Keratinocyte (primary cell): ENCODE data around the gene ZNF79. TPM values are rescaled to one million over a fixed set of nuclear protein-coding genes. Genes with fewer than 3 reads are reported as not detected.
A peak's percentile ranks its signal among the peaks of the same experiment; 100 is the strongest.

Source experiments
- DNase-seq: peaks from one replicate; pipeline ENCODE4 v3.0.0-alpha.2; 2011; ENCODE audit warnings: low read depth, missing footprints, low spot score
- FAIRE-seq: peaks from 2 replicates; lab custom pipeline; 2011; peaks lifted over from hg19 to GRCh38; lab: Jason Lieb, UNC
- H2AFZ ChIP-seq: 2 replicates; pipeline ENCODE4 v1.6.0; 2012; ENCODE audit warnings: low read length, control low read depth, inconsistent platforms; ENCODE audit not compliant: control insufficient read depth
- H3K27ac ChIP-seq: 2 replicates; pipeline ENCODE4 v1.5.1; 2011; ENCODE audit warnings: low read length; ENCODE audit not compliant: control insufficient read depth, insufficient read depth
- H3K27me3 ChIP-seq: 3 replicates; pipeline ENCODE4 v1.6.0; 2011; ENCODE audit warnings: low read length; ENCODE audit not compliant: control insufficient read depth, insufficient read depth; ENCODE audit errors: extremely low read depth
- H3K36me3 ChIP-seq, 2 experiments: 2 replicates in 1 of 2; 3 replicates in 1 of 2; pipeline ENCODE4 v1.5.1; 2011; ENCODE audit warnings: low read length in 2 of 2, mild to moderate bottlenecking in 1 of 2; ENCODE audit not compliant: control insufficient read depth in 2 of 2, insufficient read depth in 2 of 2; ENCODE audit errors: extremely low read depth in 1 of 2
- H3K4me1 ChIP-seq: 3 replicates; pipeline ENCODE4 v1.5.1; 2011; ENCODE audit warnings: low read length; ENCODE audit not compliant: control insufficient read depth, insufficient read depth; ENCODE audit errors: extremely low read depth
- H3K4me2 ChIP-seq: 3 replicates; pipeline ENCODE4 v1.6.0; 2011; ENCODE audit warnings: low read depth, low read length; ENCODE audit not compliant: control insufficient read depth, insufficient read depth; ENCODE audit errors: extremely low read depth
- H3K4me3 ChIP-seq, 3 experiments: fragments of 200-600 bp in 1 of 3; sonication (generic) in 1 of 3; 2 replicates in 2 of 3; 3 replicates in 1 of 3; pipeline ENCODE4 v1.5.1; 2011 to 2016; ENCODE audit warnings: low read length in 3 of 3, mild to moderate bottlenecking in 3 of 3, control low read depth in 2 of 3, inconsistent platforms in 1 of 3, low read depth in 1 of 3, mixed read lengths in 1 of 3, mixed run types in 1 of 3, moderate library complexity in 1 of 3; ENCODE audit not compliant: control insufficient read depth in 2 of 3, insufficient read depth in 2 of 3; ENCODE audit errors: extremely low read depth in 1 of 3
- H3K79me2 ChIP-seq: 2 replicates; pipeline ENCODE4 v1.6.0; 2012; ENCODE audit warnings: low read length; ENCODE audit not compliant: control insufficient read depth, insufficient read depth
- H3K9ac ChIP-seq: 3 replicates; pipeline ENCODE4 v1.6.0; 2011; ENCODE audit warnings: low read length; ENCODE audit not compliant: control insufficient read depth, insufficient read depth; ENCODE audit errors: extremely low read depth
- H3K9me1 ChIP-seq: 3 replicates; pipeline ENCODE4 v1.6.0; 2011; ENCODE audit warnings: low read length; ENCODE audit not compliant: control insufficient read depth, insufficient read depth; ENCODE audit errors: extremely low read depth
- H3K9me3 ChIP-seq: 2 replicates; pipeline ENCODE4 v1.5.1; 2012; ENCODE audit warnings: low read depth, low read length; ENCODE audit not compliant: control insufficient read depth
- H4K20me1 ChIP-seq: 3 replicates; pipeline ENCODE4 v1.6.0; 2011; ENCODE audit warnings: low read length; ENCODE audit not compliant: control insufficient read depth, insufficient read depth; ENCODE audit errors: extremely low read depth
- CTCF ChIP-seq, 3 experiments: IDR thresholded peaks in 1 of 3; conservative IDR thresholded peaks in 1 of 3; optimal IDR thresholded peaks in 1 of 3; 2 replicates in 2 of 3; 3 replicates in 1 of 3; pipeline versions ENCODE3 to v1.5.1; 2011; ENCODE audit warnings: low read length in 3 of 3, mild to moderate bottlenecking in 3 of 3, moderate library complexity in 2 of 3, control low read depth in 1 of 3, inconsistent platforms in 1 of 3; ENCODE audit not compliant: insufficient read depth in 2 of 3; ENCODE audit errors: extremely low read depth in 1 of 3
- EZH2 ChIP-seq: IDR thresholded peaks from one replicate; pipeline ENCODE4 v1.6.1; 2012; ENCODE audit warnings: inconsistent platforms, mild to moderate bottlenecking, low read length, moderate library complexity
- dilution Hi-C: fragments of 300-500 bp; cut with MboI; formaldehyde crosslinking; loops from one replicate; pipeline ENCODE4 v1.7.0; 2020; ENCODE audit warnings: low sequenced_read_pairs; ENCODE audit not compliant: extremely low pct_ligation_motif_present
- polyA plus RNA-seq, 5 experiments: library from polyadenylated mRNA; depleted of rRNA in 3 of 5; stranded (reverse) in 3 of 5; stranded (forward) in 1 of 5; unstranded in 1 of 5; fragments of >200 nt; gene quantifications; 1 replicate in 1 of 5; 2 replicates in 3 of 5; 3 replicates in 1 of 5; pipeline versions ENCODE4 v1.2.1 to v1.2.3, GENCODE V29; 2011 to 2012; ENCODE audit warnings: missing spikeins in 2 of 5, low read depth in 1 of 5, low replicate concordance in 1 of 5

ZNF79 gene
- polyA plus RNA-seq, 1 donor (not counting 4 experiments of a cell fraction or from before 2014, with no cell fraction given), result 4.8 TPM

GRCh38 chr9:127437497-127438264 is 13.5 kb downstream of the ZNF79 start:
- H3K4me2 ChIP-seq, result no peak overlapping the region
- peaks cover 3% of the 10 kb centered on the region for H3K79me2 ChIP-seq
- peaks cover 47 to 58% of the 10 kb centered on the region in 2 experiments for H3K36me3 ChIP-seq
- H3K27ac ChIP-seq, result no peak overlapping the region
- H3K4me1 ChIP-seq, result no peaks in the 10 kb centered on the region
- H3K9ac ChIP-seq, result no peak overlapping the region
- FAIRE-seq (no peak), DNase-seq (no peak)
- TF ChIP-seq EZH2 (no peak), CTCF (optimal IDR thresholded peaks at IDR 0.05 in 1 of 3, IDR thresholded peaks at IDR 0.05 in 1 of 3, conservative IDR thresholded peaks at IDR 0.05 in 1 of 3; ENCODE audit: extremely low read depth in 1 of 3, insufficient read depth in 2 of 3, low read length in 3 of 3) (peak in 1 of 3 experiments; percentile 23)
- H3K9me1 ChIP-seq, result peaks cover 2% of the 10 kb centered on the region
- no peaks in the 10 kb centered on the region for H3K9me3 ChIP-seq
- no peak overlapping the region for H3K4me3 ChIP-seq
- H3K27me3 ChIP-seq, result no peaks in the 10 kb centered on the region
- peaks cover 3% of the 10 kb centered on the region for H4K20me1 ChIP-seq
- H2AFZ ChIP-seq, result no peak overlapping the region
- dilution Hi-C loops, result no loop called here

- H3K27me3 ChIP-seq, result no peaks in the 10 kb centered on the region
- H3K27ac ChIP-seq, result no peak overlapping the region
- FAIRE-seq (no peak), DNase-seq (no peak)
- no peaks in the 10 kb centered on the region for H3K4me1 ChIP-seq
- no peak overlapping the region for H3K4me2 ChIP-seq
- peaks cover 2% of the 10 kb centered on the region for H3K9me1 ChIP-seq
- H2AFZ ChIP-seq, result no peak overlapping the region
- H3K4me3 ChIP-seq, result no peak overlapping the region
- H4K20me1 ChIP-seq, result no peaks in the 10 kb centered on the region
- TF ChIP-seq CTCF (optimal IDR thresholded peaks at IDR 0.05 in 1 of 3, IDR thresholded peaks at IDR 0.05 in 1 of 3, conservative IDR thresholded peaks at IDR 0.05 in 1 of 3; ENCODE audit: extremely low read depth in 1 of 3, insufficient read depth in 2 of 3, low read length in 3 of 3), result no peak
- TF ChIP-seq EZH2, result no peak
- no peaks in the 10 kb centered on the region for H3K79me2 ChIP-seq
- peaks cover 43 to 57% of the 10 kb centered on the region in 2 experiments for H3K36me3 ChIP-seq
- H3K9me3 ChIP-seq, result peaks cover 2% of the 10 kb centered on the region
- dilution Hi-C loops, result no loop called here
- H3K9ac ChIP-seq, result no peak overlapping the region
Observed at GRCh38 chr9:127438394-127438793, 14.2 kb downstream of the ZNF79 start.
